HG02970 (cell line): ENCODE data around the gene SMG6.

Experiments used
- ATAC-seq: cut with Tn5 transposase; IDR thresholded peaks from one replicate; pipeline ENCODE4 v1.9.1; 2021; ENCODE audit warnings: mild to moderate bottlenecking, moderate library complexity, moderate number of reproducible peaks; ENCODE audit not compliant: unreplicated experiment, low FRiP score

SMG6 gene

DNA sequence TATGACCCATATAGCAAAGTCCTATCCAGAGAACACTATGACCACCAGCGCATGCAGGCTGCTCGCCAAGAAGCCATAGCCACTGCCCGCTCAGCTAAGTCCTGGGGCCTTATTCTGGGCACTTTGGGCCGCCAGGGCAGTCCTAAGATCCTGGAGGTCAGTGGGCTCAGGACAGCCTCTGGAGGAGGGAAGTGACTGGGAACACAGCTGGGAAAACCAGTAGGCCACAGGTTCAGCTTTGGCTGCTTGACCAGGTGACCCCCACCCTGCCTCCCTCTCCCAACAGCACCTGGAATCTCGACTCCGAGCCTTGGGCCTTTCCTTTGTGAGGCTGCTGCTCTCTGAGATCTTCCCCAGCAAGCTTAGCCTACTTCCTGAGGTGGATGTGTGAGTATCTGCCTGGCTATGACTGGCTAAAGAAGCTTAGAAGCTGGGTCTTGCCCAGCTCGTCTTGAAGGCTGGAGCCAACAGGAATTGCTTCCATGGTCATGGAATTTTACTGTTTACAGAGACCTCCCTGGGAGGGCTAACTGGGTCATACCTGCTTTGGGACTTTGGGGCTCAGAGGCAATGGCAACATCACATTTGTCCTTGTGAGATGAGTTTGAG is 263.3 kb downstream of the SMG6 start:
- no peak for ATAC-seq

DNA sequence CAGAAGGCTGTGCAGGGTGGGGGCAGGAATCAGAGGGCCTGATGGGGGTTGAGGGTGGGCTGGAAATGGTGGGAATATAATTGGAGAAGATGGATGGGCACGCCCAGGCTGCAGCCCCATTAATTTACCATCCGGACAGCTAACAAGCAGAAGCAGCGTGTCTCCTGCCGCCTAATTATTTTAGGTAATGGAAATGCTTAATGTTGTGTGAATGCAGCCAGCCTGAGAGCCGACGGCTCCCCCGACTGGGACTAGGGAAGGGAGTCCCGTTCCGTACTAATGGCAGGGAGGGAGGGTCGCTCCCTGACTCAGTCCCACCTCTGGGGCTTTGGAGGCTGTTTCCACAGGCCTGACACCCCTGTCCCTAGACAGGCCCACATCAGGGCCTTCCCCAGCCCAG is 266.4 kb downstream of the SMG6 start:
- no peak for ATAC-seq

DNA sequence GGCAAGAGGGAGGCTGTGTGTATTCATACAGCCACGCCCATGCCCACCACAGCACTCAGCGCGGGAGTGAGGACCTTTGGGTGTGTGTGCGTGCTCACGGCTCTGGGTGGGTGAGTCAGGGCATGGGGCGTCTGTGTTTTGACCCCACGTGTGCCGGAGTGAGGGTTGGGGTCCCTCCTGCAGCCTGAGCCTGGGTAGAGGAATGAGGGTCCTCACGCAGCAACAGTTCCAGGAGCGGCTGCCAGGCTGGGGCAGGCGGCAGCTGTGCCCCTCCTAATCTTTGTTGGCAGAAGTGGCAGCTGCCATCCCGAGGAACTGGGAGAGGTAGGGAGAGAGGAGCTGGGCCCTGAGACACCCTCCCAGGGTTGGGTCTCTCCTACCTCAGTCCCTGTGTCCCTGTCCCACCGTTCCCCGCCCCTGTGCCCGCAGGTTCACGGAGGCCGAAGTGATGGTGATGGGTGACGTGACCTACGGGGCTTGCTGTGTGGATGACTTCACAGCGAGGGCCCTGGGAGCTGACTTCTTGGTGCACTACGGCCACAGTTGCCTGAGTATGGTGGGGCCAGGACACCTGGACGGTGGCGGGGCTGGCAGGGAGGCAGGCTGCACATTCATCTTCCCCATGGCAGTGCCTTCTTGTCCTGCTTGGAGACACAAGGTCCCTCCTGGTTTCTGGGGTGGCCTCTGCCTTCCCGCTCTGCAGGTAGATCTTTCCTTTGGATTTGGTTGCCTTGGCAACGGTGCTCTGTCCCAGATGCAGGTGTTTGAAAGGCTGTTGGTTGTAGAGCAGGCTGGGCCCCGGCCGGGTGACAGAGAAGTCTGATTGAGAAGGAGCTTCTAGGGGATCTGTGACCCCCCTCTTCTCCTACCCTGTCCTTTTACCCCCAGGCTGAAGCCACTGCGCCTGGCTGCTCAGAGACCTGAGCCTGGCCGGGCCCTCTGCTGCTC is 267.8 kb downstream of the SMG6 start:
- ATAC-seq = no peak

DNA sequence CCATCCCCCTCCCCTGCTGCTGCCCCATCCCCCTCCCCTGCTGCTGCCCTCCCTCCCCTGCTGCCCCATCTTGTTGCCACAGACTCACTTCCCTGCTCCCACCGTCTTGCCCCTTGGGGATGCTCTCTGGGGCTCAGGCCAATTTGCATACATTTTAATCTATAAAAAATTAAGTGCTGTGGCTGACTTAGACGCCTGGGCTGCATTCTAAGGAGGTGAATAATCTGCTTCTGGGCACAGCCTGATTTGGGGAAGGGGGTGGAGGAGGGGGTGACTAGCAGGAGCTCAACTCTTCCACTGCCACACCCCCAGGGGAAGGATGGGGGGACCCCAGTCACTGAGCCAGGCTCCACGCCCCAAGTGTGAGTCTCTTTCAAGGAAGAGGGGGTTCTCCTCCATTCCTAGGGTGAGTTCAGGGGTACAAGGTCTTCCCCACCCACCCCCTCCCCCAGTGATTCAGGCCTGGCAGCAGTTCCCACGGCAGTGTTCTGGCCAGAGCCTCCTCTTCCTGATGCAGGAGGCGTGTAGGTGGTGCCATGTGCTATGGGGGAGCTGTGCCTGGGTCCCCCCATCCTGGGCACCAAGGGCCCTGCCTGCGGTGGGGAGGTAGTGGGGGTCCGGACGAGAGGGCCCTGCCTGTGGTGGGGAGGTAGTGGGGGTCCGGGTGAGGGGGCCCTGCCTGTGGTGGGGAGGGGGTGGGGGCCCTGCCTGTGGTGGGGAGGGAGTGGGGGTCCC is 268.6 kb downstream of the SMG6 start:
- ATAC-seq = no peak

DNA sequence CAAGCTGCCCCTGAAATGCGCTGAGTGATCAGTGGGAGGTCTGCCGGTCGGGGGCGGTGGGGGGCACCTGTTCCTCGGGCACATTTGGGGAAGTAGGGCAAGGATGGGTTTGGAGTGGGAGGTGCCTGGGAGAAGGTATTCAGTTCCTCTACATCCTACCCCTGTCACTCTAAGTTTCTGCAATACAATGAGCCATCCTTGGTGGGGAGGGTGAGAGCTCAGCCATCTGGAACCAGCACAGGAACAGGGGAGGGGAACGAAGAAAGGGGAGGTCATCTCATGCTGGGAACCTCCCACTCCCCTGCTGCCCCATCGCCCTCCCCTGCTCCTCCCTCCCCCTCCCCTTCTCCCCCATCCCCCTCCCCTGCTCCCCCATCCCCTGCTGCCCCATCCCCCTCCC is 269.4 kb downstream of the SMG6 start:
- ATAC-seq = no peak

DNA sequence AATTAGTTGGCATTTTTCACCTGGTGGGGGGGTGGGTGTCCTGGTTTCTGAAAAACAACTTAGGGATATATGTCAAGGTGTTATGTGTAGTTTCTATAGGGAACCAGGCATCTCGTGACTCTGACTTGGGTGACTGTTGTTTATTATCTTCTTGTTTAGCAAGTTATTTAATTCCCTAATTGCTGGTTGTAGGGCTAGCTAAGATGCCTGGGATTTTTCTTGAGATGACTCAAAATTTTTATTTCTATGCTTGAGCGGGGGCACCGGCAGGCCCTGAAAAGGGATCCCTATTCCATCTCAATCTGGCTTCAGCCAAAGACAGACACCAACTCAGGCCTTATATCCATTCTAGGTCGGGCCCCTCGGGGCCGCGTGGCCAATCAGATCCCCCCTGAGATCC is 270.4 kb downstream of the SMG6 start:
- no peak for ATAC-seq

DNA sequence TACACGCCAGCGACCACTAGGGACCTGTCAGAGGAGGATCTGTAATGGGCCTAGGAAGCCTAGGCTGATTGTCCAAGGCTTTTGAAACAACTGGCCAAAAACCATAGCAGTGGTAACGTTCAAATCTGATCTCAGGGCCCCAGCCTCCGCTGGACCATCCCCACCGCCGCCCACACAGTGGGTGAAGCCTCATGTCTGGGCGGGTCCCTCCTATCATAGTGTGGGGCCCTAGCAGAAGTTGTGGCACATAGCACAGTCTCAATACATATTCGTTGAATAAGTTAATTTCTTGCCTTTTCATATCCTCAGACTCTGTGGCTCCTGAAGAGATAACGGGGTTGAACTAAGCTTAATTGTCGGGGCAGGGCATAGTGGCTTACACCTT is 272.8 kb downstream of the SMG6 start:
- ATAC-seq = no peak

DNA sequence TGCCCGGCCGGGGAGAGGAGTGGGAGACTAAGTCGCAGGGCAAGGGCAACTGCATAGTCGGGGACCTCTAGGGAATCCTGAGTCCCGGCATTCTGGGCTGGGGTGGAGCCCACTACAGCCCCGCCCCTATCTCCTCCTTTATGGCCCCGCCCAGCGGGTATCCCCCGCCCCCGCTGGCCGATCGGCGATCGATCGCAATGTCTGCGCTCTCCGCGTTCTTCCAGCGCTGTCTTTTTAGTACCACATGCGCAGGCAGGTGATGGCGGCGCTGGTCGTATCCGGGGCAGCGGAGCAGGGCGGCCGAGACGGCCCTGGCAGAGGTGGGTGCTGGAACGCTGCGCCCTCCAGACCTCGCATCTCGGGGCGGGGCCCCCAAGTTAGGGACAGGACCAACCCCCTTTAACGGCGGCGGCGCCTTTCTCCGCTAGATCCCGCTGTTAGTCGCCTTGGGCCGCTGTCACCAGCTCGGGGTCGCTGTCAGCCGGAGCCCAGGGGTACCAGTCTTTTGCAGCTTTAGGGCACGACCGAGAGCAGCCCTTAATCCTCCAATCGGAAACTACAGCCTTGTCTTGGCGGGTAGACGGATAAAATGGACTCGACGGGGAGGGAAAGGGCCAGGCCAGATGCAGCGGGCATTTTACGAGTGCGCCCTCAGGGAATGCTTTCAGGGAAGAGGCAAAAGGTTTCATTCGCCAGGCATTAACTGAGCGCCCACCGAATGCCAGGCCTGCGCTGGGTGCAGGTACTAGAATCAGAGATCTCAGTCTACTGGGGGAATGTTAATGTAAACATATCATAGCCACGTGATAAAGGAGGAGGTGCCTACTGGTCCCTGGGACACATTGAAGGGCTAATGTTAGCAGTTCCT is 273.4 kb downstream of the SMG6 start, which contains the start of gene DPH1:
DPH1 (plus strand) TSS at position 243 of the 868 bp plus-strand sequence; CDS start at position 260, 17 bp downstream.
- peak; percentile 47 for ATAC-seq

DNA sequence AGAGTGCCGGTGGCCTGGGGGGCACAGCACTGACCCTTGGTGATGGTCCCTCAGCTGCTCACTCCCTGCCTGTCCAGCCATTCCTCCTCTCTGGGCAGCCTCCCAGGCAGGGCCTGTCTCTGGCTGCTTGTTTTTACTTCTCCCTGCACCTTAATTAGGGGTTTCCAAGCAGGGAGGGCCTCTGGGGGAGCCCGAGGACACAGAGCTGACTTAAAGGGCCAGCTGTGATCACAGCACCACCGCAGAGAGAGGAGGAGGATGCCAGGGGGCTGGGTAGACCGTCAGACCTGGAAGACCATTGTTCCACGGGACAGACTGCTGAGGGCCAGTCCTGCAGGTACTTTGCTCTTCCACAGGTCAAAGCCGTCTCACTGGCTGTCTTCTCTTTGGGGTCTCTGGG is 274.8 kb downstream of the SMG6 start:
- no peak for ATAC-seq

DNA sequence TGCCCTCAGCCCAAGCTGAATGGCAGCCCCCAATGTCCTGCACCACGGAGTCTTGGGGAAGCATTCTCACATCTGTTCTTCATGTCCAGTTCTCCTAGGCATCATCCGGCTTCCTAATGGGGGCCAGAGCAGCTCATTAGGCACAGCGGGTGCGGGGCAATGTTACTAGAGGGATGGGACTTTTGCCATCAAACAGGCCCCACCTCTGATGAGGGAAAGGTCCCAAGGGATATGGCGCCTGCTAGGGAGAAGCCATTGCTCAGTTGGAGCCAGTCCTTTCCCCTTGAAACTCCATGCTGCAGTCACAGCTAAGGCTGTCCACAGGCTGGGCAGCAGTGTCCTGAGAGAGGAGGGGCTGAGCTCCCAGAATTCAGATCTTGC is 275.4 kb downstream of the SMG6 start:
- no peak for ATAC-seq

DNA sequence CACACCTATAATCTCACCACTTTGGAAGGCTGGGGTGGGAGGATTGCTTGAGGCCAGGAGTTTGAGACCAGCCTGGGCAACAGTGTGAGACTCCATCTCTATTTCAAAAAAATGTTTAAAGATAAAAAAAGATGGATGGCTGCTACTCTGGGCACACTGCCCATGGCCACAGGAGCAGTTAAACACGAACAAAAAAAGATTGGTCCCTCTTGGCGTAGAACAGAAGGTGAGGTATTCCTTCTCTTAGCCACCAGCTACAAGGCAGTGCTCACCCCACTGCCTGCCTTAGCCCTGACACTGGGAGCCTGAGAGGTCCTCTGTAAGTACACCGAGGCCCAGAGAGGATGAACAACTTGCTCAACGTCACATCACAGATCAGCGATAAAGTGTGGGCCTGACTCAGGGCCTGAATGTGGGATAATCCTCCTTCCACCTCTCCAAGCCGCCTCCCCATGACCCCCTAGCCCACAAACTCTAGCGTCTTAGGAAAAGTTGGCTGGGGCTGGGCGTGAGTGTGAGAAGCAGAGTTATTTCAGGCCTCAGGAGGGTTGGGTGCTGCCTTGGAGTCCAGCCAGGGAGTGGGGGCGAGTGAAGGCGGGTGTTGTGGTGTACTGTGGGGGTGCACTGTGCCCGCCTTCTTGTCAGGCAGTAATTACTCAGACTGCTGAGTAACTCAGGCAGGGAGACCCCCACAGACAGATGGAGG is 275.9 kb downstream of the SMG6 start:
- no peak for ATAC-seq

DNA sequence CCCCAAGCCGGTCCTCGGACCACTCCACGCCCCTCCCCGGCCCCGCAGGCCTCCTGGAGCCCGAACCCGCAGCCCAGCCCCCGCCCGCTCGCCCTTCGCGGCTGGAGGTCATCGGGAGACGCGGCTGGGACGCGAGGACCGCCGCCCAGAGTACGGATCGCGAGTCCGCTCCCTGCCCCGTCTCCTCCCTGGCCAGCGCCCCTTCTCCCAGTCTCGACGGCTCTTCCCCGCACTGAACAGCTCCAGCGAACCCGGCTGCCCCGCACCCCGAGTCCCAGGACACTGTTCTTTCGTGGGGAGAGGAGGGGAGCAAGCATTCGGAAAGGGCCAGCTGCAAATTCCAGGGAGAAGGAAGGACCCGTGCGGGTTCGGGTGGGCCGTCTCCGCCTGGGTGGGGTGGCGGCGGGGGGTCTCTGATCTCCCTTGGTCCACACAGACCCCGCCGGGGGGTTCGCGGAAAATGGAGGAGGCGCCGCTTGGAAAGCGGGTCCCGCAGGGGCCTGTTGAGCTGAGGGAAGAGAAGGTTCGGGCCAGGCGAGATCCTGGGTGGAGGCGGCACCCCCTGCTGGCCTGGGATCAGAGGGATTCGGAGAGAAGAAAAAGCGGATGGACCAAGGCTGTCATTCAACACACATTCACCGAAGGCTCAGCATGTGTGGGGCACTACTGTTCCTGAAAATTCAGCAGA is 277.8 kb downstream of the SMG6 start:
- no peak for ATAC-seq

DNA sequence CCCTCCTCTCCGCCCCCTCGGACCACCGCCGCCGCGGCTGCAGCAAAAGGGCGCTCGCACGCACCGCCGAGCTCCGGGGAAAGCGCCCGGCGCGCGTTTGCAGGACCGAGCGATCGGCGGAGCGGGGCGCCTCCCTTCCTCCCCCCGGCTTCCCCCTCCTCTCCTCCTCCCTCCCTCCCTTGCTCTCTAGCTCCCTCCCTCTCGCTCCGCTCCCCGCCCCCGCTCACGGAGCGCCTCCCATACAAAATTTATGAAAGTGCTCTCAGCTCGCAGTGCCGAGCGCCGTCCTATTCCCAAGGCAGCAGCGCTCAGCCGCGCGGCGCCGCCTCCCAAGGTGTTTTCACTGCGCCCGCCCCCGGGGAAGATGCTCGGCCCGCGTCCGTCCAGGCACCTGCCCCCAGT is 278.4 kb downstream of the SMG6 start, which contains the start of gene RTN4RL1:
RTN4RL1 (minus strand) TSS at position 115 of the 402 bp plus-strand sequence. CDS start 469 bp downstream, outside the sequence.
- ATAC-seq = no peak

DNA sequence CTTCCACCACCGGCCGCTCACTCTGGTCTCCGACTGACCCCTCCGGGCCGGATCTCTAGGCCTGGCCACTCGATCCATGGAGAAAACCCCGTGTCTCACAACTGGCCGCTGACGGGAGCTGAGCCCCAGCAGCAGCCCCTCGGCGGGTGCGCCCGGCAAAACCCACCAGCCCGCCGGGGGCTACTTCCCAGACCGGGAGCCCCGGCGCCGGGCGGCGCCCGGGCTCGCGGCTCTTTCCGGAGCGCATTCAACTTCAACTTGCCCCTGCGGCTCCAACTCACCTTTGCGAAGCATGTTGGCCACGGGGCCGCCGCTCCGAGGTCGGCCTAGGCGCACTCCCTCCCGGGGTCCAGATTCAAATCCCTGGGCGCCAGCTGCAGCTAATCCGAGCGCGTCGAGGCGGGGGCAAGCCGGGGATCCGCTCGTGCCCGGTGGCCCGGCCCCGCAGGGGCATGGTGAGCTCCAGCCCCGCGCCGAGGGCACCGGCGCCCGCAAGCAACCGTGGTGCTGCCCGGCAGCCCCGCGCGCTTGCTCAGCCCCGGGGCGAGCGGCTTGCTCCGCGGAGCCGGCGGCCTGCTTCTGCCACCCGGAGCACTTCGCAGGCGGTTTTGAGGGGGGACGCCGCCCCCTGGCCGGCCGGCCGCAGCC is 278.9 kb downstream of the SMG6 start:
- no peak for ATAC-seq

DNA sequence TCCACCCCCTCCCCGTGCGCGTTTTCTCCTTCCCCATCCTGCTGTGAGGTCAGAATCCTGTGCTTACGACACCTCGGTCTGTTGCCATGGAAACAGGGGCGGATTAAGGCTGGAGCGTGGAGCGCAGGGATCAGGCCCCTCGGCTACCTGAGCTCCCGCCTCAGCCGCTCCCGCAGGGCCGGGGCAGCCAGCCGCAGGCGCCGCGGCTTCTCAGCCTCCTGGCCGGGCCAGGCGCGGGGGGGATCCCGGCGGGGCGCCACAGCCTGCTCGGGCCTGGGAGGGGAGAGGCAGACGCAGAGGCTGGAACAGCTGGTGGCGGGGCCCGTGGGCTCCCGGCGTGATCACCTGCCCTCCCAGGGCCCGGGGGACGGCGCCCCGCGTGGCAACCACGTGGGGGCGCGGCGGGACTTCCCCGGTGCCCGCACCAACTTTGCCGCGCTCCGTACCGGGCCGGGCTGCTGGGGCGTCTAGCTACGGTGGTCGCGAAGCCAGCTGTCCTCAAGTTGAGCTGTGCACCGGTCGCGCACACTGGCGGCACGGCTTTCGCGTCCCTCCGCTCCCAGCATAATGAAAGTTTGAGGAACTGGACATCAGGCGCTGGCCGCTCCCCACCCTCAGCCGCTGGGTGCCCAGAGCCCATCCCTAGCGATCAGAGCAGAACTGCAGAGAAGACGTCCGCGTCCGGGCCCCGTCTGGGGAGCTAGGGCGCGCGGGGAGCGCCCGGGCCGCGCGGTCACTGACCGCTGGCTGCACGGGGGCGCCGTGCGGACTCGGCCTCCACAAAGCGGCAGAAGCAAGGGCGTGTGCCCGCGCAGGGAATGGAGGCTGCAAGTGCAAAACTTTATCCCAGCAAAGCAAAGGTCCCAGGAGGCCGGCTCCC is 279.7 kb downstream of the SMG6 start:
- ATAC-seq = no peak

DNA sequence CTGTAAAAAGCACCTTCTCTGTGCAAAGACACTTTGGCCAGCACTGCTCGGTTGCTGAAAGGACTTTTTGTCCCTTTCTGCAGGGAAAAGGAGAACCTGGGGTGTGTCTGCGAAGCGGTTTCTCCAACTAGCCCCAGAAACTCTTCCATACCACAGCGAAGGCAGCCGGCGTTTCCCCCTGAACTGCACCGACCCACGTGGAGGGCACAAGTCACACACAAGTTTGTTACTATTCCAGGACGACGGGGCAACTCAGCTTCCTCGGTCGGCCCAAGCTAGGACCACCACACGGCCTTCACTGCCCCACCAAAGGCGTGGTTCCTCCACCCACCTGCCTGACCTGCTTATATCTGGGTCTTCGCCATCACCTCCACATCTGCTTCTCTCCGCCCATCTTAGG is 280.3 kb downstream of the SMG6 start:
- no peak for ATAC-seq

DNA sequence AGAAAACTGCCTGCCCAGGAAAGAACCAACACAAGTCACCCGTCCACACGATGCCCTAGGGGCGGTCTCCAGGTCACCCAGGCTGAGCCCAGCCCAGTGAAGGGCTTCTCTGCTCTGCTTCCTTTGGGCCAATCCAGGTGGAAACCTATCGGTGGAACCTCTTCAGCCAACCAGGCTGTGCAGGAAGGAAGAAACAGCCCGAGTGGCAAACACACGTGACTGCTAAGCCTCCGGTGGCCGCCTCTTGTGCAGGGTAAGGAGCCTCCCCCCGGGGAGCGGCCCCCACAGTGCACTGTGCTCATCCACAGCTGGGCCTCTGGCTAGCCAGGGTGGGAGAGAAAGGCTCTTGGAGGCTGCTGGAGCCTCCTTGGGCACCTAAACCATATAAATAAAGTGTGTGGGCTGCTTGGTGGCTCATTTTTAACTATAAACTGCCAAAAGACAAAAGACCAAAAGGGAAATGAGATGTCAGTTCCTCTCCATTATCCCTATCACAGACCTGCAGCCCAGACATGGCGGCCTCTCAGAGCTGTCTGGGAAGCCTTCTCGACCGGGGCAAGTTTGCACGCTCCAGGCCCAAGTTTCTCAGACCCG is 280.8 kb downstream of the SMG6 start:
- ATAC-seq = no peak
